HG03469 (cell line): ENCODE measurements around the gene PPM1L.

Experiments
- ATAC-seq: cut with Tn5 transposase; IDR thresholded peaks from one replicate; pipeline ENCODE4 v1.9.1; 2021; ENCODE audit warnings: mild to moderate bottlenecking, moderate library complexity, moderate number of reproducible peaks; ENCODE audit not compliant: unreplicated experiment

Gene PPM1L

GRCh38 chr3:160921020-160921635 is 165.1 kb downstream of the PPM1L start:
- peak; percentile 69 for ATAC-seq

- no peak for ATAC-seq
Observed at GRCh38 chr3:160924776-160925175, 168.7 kb downstream of the PPM1L start.

DNA sequence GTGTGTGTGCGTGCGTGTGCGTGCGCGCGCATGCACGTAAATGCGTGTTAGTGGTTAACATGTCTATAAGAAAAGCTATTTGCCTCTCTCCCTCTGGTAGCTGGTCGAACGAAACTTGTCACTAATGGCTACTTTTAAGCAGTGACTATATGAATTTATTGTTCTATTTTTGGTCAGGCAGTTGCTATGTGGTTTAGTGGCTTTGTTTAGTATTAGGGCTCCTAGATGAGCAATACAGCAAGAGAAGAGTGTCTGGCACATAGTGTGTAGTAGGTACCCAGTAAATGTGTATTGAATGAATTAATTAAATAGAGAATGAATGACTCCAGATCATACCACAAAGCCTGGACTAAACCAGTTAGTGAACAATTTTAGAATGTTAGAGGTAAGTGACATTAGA is 171.6 kb downstream of the PPM1L start:
- no peak for ATAC-seq

DNA sequence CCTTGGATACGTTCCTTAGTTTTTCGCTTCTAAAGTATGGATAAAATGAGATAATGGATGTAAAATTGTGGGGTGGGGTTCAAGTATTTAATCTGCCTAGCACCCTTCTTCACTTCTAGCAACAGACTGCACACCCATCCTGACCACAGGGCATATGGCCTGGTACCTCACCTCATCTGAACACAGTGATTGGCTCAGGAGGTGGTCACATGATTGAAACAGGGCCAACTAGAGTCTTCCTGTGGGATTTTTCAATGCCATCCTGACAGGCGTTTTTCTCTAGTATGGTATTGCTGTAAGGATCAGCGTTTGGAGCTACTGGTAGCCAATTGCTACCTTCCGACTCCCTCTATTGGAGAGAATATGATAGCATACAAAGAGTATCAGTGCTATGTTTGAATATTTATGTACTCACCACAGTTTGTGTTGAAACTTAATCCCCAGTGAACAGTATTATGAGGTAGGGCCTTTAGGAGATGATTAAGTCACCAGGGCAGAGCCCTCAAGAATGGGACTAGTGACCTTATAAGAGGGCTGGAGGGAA is 172.2 kb downstream of the PPM1L start:
- ATAC-seq = no peak

GRCh38 chr3:160929595-160929994 is 173.6 kb downstream of the PPM1L start:
- ATAC-seq = no peak

DNA sequence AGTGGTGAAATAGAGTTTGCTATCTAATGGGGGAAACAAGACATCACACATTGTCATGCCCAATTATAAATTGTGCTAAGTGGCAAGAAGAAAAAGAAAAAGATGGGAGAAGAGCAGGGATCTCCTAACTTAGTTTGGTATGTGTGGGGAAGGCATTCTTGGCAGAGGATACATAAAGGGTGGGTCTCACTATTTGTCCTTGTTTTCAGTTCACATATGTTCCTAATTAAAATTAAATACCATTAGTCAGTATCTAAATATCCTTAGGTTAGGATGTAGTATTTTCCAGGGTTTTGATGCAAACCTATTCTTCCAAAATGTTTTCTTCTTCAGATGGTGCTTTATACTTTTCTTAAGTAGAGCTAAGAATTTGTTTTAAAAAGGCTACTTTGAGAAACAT is 175.4 kb downstream of the PPM1L start:
- ATAC-seq = no peak

DNA sequence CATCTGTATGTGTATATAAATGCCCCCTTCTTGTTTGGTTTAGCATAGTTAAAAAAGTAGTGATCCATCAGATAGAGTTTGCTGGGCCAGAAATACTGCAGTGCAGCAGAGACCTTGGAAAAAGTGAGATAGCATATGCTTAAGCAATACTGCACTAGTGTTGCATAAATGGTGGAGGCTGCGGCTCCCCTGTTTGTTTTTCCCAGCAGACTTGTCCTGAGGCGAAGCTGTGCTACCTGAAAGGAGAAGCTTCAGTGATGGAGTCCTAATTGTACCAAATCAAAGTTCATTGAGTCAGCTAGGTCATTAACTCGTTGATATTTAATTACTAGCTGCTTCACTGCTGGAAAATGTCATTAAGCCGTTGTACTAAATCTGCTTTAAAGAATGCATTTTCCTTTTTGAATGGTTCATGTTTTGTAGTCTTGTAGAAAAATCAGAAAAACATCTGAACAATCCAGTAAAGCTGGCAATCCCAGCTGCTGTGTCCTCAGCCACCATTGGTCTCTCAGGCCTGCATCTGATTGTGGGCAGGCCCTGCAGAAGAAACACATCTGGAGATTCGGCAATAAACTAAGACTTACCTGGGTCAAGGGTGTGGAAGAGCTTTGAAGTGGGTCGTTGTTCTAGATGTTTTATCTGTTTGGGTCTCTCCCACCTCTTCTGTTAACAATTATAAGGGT is 179.5 kb downstream of the PPM1L start:
- no peak for ATAC-seq

- ATAC-seq = peak; percentile 96
Observed at GRCh38 chr3:160941885-160942494, 186.0 kb downstream of the PPM1L start.

DNA sequence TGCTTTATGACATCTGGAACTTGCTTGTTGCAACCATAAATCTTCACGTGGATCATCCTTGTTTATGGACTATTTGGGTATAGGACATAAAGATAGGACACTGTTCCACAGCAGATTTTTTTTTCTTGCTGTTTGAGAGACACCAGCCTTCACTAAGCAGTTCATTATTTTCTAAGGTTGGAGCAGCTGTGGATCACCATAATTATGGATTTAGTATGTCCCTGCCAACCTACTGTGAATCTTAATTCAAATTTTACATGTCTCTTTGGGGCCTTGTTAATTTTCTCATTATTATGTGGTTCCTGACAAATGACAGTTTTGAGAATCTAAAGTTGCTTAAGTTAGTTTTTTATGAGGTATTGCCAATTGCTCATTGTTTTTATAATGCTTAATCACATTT is 188.0 kb downstream of the PPM1L start:
- ATAC-seq = no peak

DNA sequence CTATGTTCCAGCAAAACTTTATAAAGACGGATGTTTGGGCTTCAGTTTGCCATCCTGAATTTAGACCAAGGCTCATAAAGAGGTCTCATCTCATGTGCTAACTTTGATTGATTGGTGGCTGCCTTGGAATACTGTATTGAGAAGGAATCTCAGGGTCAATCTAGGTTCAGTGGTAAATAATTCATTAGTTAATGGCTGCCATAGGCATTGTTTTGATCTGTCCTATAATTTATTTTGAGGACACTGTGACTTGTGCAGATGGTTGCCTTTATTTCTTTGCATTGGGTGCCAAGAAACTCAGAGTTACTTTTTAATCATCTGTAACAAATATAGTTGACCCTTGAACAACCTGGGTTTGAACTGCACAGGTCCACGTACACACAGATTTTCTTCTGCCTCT is 189.3 kb downstream of the PPM1L start:
- ATAC-seq = no peak

- no peak for ATAC-seq
Observed at GRCh38 chr3:160948273-160948672, 192.2 kb downstream of the PPM1L start.

DNA sequence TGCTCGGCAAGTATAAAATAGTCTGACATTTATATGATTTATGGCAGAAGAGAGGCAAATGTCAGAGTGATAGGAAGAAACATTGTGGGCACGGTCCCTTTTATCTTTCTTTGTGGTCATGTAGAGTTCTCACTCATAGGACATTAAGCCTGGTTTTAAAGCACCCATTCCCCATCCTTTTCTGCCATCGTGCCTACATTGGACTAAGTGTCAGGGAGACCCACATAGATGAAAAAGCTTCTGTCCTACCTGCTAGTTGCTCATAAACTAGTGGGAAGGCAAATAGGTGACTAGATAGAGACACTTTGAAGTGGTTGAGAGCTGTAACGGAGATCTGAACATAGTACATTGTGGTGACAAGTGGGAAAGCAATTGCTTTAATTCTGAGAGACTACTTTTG is 193.4 kb downstream of the PPM1L start:
- ATAC-seq = no peak

DNA sequence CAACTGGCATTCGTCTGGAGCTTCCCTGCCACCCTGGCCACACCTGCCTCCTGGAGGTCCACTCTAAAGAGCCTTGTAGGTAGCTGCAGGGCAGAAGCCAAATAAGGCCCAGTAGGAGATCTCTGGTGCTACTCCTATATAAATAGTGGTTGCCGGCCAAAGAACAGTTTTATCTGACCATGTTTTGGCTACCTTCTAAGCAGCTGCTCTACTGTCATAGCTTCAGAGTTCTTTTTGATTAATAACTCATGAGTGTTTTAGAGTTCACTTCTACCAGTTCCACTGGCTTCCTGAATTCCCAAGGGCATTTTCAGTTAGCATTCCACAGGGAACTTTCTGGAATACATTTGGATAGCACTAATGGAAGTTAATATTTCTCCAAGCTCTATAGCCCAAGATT is 194.5 kb downstream of the PPM1L start:
- ATAC-seq = no peak

- no peak for ATAC-seq
Observed at GRCh38 chr3:160950954-160951353, 194.9 kb downstream of the PPM1L start.

- ATAC-seq = no peak
Observed at GRCh38 chr3:160951642-160952487, 195.8 kb downstream of the PPM1L start.

- no peak for ATAC-seq
Observed at GRCh38 chr3:160953686-160954085, 197.7 kb downstream of the PPM1L start.

DNA sequence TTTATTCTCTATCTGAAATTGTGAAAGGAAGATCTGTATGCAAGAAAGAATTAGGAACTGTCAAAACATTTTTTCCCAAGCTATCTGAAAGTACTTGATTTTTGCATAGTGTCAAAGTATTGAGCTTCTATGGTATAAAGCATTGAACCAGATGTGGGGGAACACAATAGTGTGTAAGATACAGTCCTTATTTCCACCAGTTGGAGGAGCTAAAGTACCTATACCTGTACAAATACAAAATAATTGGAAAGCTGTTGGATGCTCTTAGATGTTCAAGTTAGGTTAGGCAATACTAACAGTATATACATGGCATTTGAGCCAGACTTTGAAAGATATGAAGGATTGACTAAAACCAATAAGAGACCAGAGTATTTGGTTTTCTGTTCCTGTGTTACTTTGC is 200.8 kb downstream of the PPM1L start:
- ATAC-seq = peak; percentile 80

DNA sequence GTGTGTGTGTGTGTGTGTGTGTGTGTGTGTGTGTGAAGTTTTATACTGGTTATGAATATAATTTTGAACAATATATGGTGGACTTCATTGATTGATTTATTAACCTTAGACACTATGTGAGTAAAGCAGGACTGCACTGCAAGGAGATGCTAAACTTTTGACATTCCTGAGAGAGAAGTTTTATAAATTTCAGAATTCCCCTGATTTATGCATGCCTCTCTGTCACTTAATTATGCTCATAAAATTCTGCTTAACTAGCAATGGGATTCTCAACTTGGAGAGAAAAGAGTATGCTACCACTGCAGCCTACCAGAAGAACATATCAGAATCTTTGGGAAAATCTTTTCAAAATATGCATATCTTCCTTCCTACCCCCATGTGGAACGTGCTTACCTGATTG is 204.5 kb downstream of the PPM1L start:
- ATAC-seq = no peak

- ATAC-seq = no peak
Observed at GRCh38 chr3:160963949-160964348, 207.9 kb downstream of the PPM1L start.

GRCh38 chr3:160968761-160969160 is 212.7 kb downstream of the PPM1L start:
- no peak for ATAC-seq
